ENCODE measurements around the gene PMIS2. TPM values are rescaled to one million over a fixed set of nuclear protein-coding genes. Genes with fewer than 3 reads are reported as not detected.

Gene PMIS2
- total RNA-seq (2022) (not detected in 2 replicates), Bru-seq, nascent RNA (not detected), BruChase-seq, experiment 1, labeled RNA remaining after a 2-hour chase (not detected), BruChase-seq, experiment 2, labeled RNA remaining after a 6-hour chase (percentile 22 among the genes with signal in this experiment)
- long read RNA-seq: 0 reads

GRCh38 chr19:35585848-35586247 is at the start of gene PMIS2:
Gene PMIS2 (plus strand): TSS chr19:35586173. CDS start chr19:35586260, 87 bp downstream.
- no peak for TF ChIP-seq CTCF (IDR thresholded peaks at IDR 0.05; ENCODE audit: insufficient read depth in 1 of 2, low read depth in 1 of 2, low read length in 1 of 2, severe bottlenecking in 1 of 2, unreplicated experiment in 1 of 2)
- Mint-ChIP-seq H3K36me3 (ENCODE audit: insufficient read depth, unreplicated experiment) (no peaks in the 10 kb centered on the region), H3K4me1 (ENCODE audit: low read depth, unreplicated experiment) (no peaks in the 10 kb centered on the region), H3K9me3 (ENCODE audit: unreplicated experiment) (no peaks in the 10 kb centered on the region), H3K27ac (ENCODE audit: unreplicated experiment) (no peak within 1 kb of the TSS), H3K27me3 (ENCODE audit: insufficient read depth, unreplicated experiment) (peaks cover 12% of the 10 kb centered on the region), H3K4me3 (ENCODE audit: unreplicated experiment) (no peak within 1 kb of the TSS)
- no peak for DNase-seq
- intact Hi-C loops (cut with micrococcal nuclease; ENCODE audit: unreplicated experiment): no loop called here
- no TSS peak for BruUV-seq (replicated peaks)
- Histone ChIP-seq H3K4me3 (ENCODE audit: low read depth, low read length) (no peak within 1 kb of the TSS), H3K36me3 (ENCODE audit: control insufficient read depth, insufficient read depth, low read length) (no peaks in the 10 kb centered on the region), H3K4me1 (no peaks in the 10 kb centered on the region), H3K27me3 (replicated peaks; ENCODE audit: control insufficient read depth, insufficient read depth, low read length) (no peaks in the 10 kb centered on the region), H3K9me3 (peaks cover 3% of the 10 kb centered on the region; the same call in 1 of the 2 replicates)
- CTCF ChIA-PET: no interaction called here
- POLR2A ChIA-PET: interaction anchor here (0.5 kb wide), 1 partner anchor 9 kb away, joined by 3 read pairs; no protein-coding TSS in a partner anchor

- H3K27me3 ChIP-seq (replicated peaks; ENCODE audit: control insufficient read depth, insufficient read depth, low read length): no peaks in the 10 kb centered on the region
- no peak for TF ChIP-seq CTCF (IDR thresholded peaks at IDR 0.05; ENCODE audit: insufficient read depth in 1 of 2, low read depth in 1 of 2, low read length in 1 of 2, severe bottlenecking in 1 of 2, unreplicated experiment in 1 of 2)
- H3K36me3 Mint-ChIP-seq (ENCODE audit: insufficient read depth, unreplicated experiment): no peaks in the 10 kb centered on the region
- intact Hi-C loops (cut with micrococcal nuclease; ENCODE audit: unreplicated experiment): no loop called here
- H3K27ac Mint-ChIP-seq (ENCODE audit: unreplicated experiment): no peak overlapping the region
- CTCF ChIA-PET: interaction anchor here (1.3 kb wide), 1 partner anchor 29 kb away, joined by 3 read pairs; no protein-coding TSS in a partner anchor
- peaks cover 2% of the 10 kb centered on the region for H3K4me1 Mint-ChIP-seq (ENCODE audit: low read depth, unreplicated experiment)
- H3K9me3 ChIP-seq: no peaks in the 10 kb centered on the region
- no peaks in the 10 kb centered on the region for H3K9me3 Mint-ChIP-seq (ENCODE audit: unreplicated experiment)
- H3K4me3 ChIP-seq (ENCODE audit: low read depth, low read length): no peak overlapping the region
- no peak for DNase-seq
- H3K4me1 ChIP-seq: peaks cover 3% of the 10 kb centered on the region; the same call in 1 of the 2 replicates
- POLR2A ChIA-PET: no interaction called here
- no peaks in the 10 kb centered on the region for H3K36me3 ChIP-seq (ENCODE audit: control insufficient read depth, insufficient read depth, low read length)
- H3K4me3 Mint-ChIP-seq (ENCODE audit: unreplicated experiment): no peak overlapping the region
- no peaks in the 10 kb centered on the region for H3K27me3 Mint-ChIP-seq (ENCODE audit: insufficient read depth, unreplicated experiment)
- no TSS peak for BruUV-seq (replicated peaks)
Measured at GRCh38 chr19:35539314-35539713, 46.7 kb upstream of the PMIS2 start.

GRCh38 chr19:35539850-35540249 is 46.1 kb upstream of the PMIS2 start:
- POLR2A ChIA-PET: no interaction called here
- TF ChIP-seq CTCF (IDR thresholded peaks at IDR 0.05; ENCODE audit: insufficient read depth in 1 of 2, low read depth in 1 of 2, low read length in 1 of 2, severe bottlenecking in 1 of 2, unreplicated experiment in 1 of 2): no peak
- H3K9me3 Mint-ChIP-seq (ENCODE audit: unreplicated experiment): no peaks in the 10 kb centered on the region

More at GRCh38 chr19:35539850-35540249, 46.1 kb upstream of the PMIS2 start:
- BruUV-seq (replicated peaks): no TSS peak
- Histone ChIP-seq H3K4me1 (peaks cover 7% of the 10 kb centered on the region; the same call in 1 of the 2 replicates), H3K27me3 (replicated peaks; ENCODE audit: control insufficient read depth, insufficient read depth, low read length) (no peaks in the 10 kb centered on the region), H3K36me3 (ENCODE audit: control insufficient read depth, insufficient read depth, low read length) (no peaks in the 10 kb centered on the region), H3K4me3 (ENCODE audit: low read depth, low read length) (no peak overlapping the region), H3K9me3 (no peaks in the 10 kb centered on the region)
- Mint-ChIP-seq H3K27me3 (ENCODE audit: insufficient read depth, unreplicated experiment) (no peaks in the 10 kb centered on the region), H3K4me1 (ENCODE audit: low read depth, unreplicated experiment) (peaks cover 6% of the 10 kb centered on the region), H3K36me3 (ENCODE audit: insufficient read depth, unreplicated experiment) (no peaks in the 10 kb centered on the region), H3K4me3 (ENCODE audit: unreplicated experiment) (no peak overlapping the region), H3K27ac (ENCODE audit: unreplicated experiment) (no peak overlapping the region)
- intact Hi-C loops (cut with micrococcal nuclease; ENCODE audit: unreplicated experiment): no loop called here
- CTCF ChIA-PET: no interaction called here
- DNase-seq: no peak
